A673 (cell line): ENCODE data around the gene SMC4.

ENCODE experiments used
- CTCF ChIP-seq: fragments of 300-800, 200-600 bp; sonication (generic); conservative IDR thresholded peaks from 2 replicates; pipeline ENCODE4 v1.5.1; 2017; ENCODE audit warnings: low read depth, mild to moderate bottlenecking, antibody characterized with exemption, low read length, moderate library complexity, mixed read lengths
- EZH2 ChIP-seq: fragments of 200-600 bp; sonication (generic); IDR thresholded peaks from 2 replicates; pipeline ENCODE4 v1.6.1; 2017; ENCODE audit warnings: borderline replicate concordance, low read depth, mild to moderate bottlenecking, mixed read lengths, antibody characterized with exemption, low read length; ENCODE audit not compliant: poor library complexity, severe bottlenecking

- TF ChIP-seq CTCF (no peak), EZH2 (no peak)
Observed at GRCh38 chr3:160459450-160459970, 60.1 kb downstream of the SMC4 start.
